Gastrocnemius medialis (tissue), 4 donors: ENCODE measurements around the gene FRMD5.

Experiments
- CTCF ChIP-seq, 5 experiments: fragments of 450-650 bp in 3 of 5; fragments of 200-600 bp in 2 of 5; sonication (generic) in 2 of 5; IDR thresholded peaks in 4 of 5; conservative IDR thresholded peaks in 1 of 5; 1 replicate in 4 of 5; 2 replicates in 1 of 5; pipeline ENCODE4 v1.5.1; 2016 to 2019; ENCODE audit warnings: antibody characterized with exemption in 5 of 5, mild to moderate bottlenecking in 3 of 5, moderate library complexity in 3 of 5
- POLR2A ChIP-seq, 2 donors: fragments of 450-650 bp; IDR thresholded peaks; one replicate each; pipeline ENCODE4 v1.6.1; 2017; ENCODE audit warnings: antibody characterized with exemption in 2 of 2, mild to moderate bottlenecking in 2 of 2, moderate library complexity in 2 of 2

GRCh38 chr15:44064706-44065105 is 130.4 kb downstream of the FRMD5 start:
- TF ChIP-seq CTCF (IDR thresholded peaks at IDR 0.05 in 4 of 5, conservative IDR thresholded peaks at IDR 0.05 in 1 of 5) (no peak), POLR2A (IDR thresholded peaks at IDR 0.05) (no peak)
